Panc1 (cell line): Measurements from ENCODE around the gene CXCR5. TPM values are rescaled to one million over a fixed set of nuclear protein-coding genes. Genes with fewer than 3 reads are reported as not detected.

Experiments
- ATAC-seq: fragments of 200-7000 bp; cut with Tn5 transposase; 2 replicates; pipeline ENCODE4 v1.9.1; 2020; ENCODE audit warnings: mild to moderate bottlenecking, moderate library complexity
- BruUV-seq: library from RNA; stranded (reverse); fragments of 400-500 nt; replicated peaks from 2 replicates; lab custom pipeline; 2021; lab: Mats Ljungman, UMichigan
- CTCF ChIA-PET: fragments of 300-600 bp; sonication (Branson Sonifier 250); formaldehyde crosslinking; loops from one replicate; lab custom pipeline; 2022; ENCODE audit warnings: antibody characterized with exemption; lab: Charles Lee
- POLR2A ChIA-PET: fragments of 300-600 bp; sonication (Branson Sonifier 250); formaldehyde crosslinking; loops from one replicate; lab custom pipeline; 2022; ENCODE audit warnings: antibody characterized with exemption; lab: Charles Lee
- DNase-seq: peaks from one replicate; pipeline ENCODE4 v3.0.0-alpha.2; 2010; ENCODE audit warnings: low read depth, low spot score
- H3K27ac ChIP-seq: 2 replicates; pipeline ENCODE4 v1.5.1; 2011; ENCODE audit warnings: mild to moderate bottlenecking, low read length, inconsistent platforms
- H3K27me3 ChIP-seq: fragments of 200-500 bp; sonication (Bioruptor generic); 2 replicates; pipeline ENCODE4 v1.6.0; 2014; ENCODE audit warnings: low read length, inconsistent platforms; ENCODE audit not compliant: control insufficient read depth, insufficient read depth
- H3K36me3 ChIP-seq: fragments of 200-500 bp; sonication (Bioruptor generic); 2 replicates; pipeline ENCODE4 v1.5.1; 2014; ENCODE audit warnings: inconsistent platforms, mild to moderate bottlenecking, low read length, moderate library complexity; ENCODE audit not compliant: control insufficient read depth, insufficient read depth
- H3K4me1 ChIP-seq: 2 replicates; pipeline ENCODE4 v1.5.1; 2011; ENCODE audit warnings: inconsistent platforms, mild to moderate bottlenecking, low read length, moderate library complexity; ENCODE audit not compliant: control insufficient read depth, insufficient read depth
- H3K4me3 ChIP-seq, 2 experiments: 2 replicates each; pipeline ENCODE4 v1.5.1; 2011 to 2012; ENCODE audit warnings: low read depth in 2 of 2, low read length in 2 of 2, mild to moderate bottlenecking in 2 of 2, inconsistent platforms in 1 of 2, moderate library complexity in 1 of 2
- H3K9me3 ChIP-seq: fragments of 200-500 bp; sonication (Bioruptor generic); 2 replicates; pipeline ENCODE4 v1.5.1; 2014; ENCODE audit warnings: low read depth, mild to moderate bottlenecking, inconsistent platforms, low read length, moderate library complexity; ENCODE audit not compliant: control insufficient read depth, insufficient read depth
- POLR2AphosphoS5 ChIP-seq: IDR thresholded peaks from 2 replicates; pipeline ENCODE4 v1.6.1; 2012; ENCODE audit warnings: mild to moderate bottlenecking, low read depth, low read length, moderate library complexity
- SIN3A ChIP-seq: IDR thresholded peaks from 2 replicates; pipeline ENCODE4 v1.6.1; 2012; ENCODE audit warnings: low read depth, mild to moderate bottlenecking, low read length, moderate library complexity, borderline replicate concordance; ENCODE audit not compliant: insufficient read depth
- TCF7L2 ChIP-seq: IDR thresholded peaks from 2 replicates; pipeline ENCODE4 v1.6.1; 2011; ENCODE audit warnings: mild to moderate bottlenecking, low read depth, low read length, inconsistent platforms
- in situ Hi-C: cut with HindIII; loops from 2 replicates; pipeline ENCODE4 v1.10.0; 2016; ENCODE audit warnings: low sequenced_read_pairs, low pct_unique_long_range_greater_than_20kb
- intact Hi-C: fragments of 100-400 bp; cut with micrococcal nuclease; formaldehyde crosslinking; loops from one replicate; pipeline ENCODE4 v1.10.0; 2022; ENCODE audit not compliant: unreplicated experiment
- total RNA-seq: library from RNA; stranded (reverse); gene quantifications from one replicate; pipeline ENCODE4 v1.2.1, GENCODE V29; 2021; ENCODE audit not compliant: unreplicated experiment
- TF ChIP-seq, protein P1 (sequence below): fragments of 450-650 bp; IDR thresholded peaks from 2 replicates; pipeline ENCODE4 v1.5.1; 2017; ENCODE audit warnings: mild to moderate bottlenecking
- TF ChIP-seq, protein P2 (sequence below), 2 experiments: IDR thresholded peaks; 2 replicates each; pipeline ENCODE4 v1.6.1; 2011 to 2012; ENCODE audit warnings: low read depth in 2 of 2, control low read depth in 1 of 2, low read length in 1 of 2, mild to moderate bottlenecking in 1 of 2, moderate library complexity in 1 of 2; ENCODE audit not compliant: insufficient read depth in 1 of 2

The CXCR5 gene
- total RNA-seq, 1 experiment from 2014 or later, result not detected

DNA sequence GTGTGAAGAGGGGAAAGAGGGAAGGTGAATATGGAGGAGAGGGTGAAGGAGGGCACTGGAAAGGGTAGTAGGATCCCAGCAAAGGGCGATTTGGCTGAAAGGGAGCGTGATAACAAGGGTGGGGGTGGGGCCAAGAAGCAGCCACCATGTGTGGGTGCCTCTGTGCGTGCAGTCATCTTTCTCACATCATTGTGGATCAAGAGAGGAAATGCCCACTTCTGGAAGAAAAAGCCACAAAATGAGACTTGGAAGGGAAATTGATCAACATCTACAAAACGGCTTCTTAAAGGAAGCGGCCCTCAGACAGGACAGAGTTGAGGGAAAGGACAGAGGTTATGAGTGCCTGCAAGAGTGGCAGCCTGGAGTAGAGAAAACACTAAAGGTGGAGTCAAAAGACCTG, 1.2 kb upstream of the CXCR5 start:
- DNase-seq (no peak), ATAC-seq (no peak)
- no peaks in the 10 kb centered on the region for H3K27me3 ChIP-seq
- ChIA-PET POLR2A (no interaction called here), CTCF (no interaction called here)
- TF ChIP-seq TCF7L2 (no peak), POLR2AphosphoS5 (no peak), SIN3A (no peak)
- TF ChIP-seq, protein P1, sequence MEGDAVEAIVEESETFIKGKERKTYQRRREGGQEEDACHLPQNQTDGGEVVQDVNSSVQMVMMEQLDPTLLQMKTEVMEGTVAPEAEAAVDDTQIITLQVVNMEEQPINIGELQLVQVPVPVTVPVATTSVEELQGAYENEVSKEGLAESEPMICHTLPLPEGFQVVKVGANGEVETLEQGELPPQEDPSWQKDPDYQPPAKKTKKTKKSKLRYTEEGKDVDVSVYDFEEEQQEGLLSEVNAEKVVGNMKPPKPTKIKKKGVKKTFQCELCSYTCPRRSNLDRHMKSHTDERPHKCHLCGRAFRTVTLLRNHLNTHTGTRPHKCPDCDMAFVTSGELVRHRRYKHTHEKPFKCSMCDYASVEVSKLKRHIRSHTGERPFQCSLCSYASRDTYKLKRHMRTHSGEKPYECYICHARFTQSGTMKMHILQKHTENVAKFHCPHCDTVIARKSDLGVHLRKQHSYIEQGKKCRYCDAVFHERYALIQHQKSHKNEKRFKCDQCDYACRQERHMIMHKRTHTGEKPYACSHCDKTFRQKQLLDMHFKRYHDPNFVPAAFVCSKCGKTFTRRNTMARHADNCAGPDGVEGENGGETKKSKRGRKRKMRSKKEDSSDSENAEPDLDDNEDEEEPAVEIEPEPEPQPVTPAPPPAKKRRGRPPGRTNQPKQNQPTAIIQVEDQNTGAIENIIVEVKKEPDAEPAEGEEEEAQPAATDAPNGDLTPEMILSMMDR, result no peak
- TF ChIP-seq, protein P2, sequence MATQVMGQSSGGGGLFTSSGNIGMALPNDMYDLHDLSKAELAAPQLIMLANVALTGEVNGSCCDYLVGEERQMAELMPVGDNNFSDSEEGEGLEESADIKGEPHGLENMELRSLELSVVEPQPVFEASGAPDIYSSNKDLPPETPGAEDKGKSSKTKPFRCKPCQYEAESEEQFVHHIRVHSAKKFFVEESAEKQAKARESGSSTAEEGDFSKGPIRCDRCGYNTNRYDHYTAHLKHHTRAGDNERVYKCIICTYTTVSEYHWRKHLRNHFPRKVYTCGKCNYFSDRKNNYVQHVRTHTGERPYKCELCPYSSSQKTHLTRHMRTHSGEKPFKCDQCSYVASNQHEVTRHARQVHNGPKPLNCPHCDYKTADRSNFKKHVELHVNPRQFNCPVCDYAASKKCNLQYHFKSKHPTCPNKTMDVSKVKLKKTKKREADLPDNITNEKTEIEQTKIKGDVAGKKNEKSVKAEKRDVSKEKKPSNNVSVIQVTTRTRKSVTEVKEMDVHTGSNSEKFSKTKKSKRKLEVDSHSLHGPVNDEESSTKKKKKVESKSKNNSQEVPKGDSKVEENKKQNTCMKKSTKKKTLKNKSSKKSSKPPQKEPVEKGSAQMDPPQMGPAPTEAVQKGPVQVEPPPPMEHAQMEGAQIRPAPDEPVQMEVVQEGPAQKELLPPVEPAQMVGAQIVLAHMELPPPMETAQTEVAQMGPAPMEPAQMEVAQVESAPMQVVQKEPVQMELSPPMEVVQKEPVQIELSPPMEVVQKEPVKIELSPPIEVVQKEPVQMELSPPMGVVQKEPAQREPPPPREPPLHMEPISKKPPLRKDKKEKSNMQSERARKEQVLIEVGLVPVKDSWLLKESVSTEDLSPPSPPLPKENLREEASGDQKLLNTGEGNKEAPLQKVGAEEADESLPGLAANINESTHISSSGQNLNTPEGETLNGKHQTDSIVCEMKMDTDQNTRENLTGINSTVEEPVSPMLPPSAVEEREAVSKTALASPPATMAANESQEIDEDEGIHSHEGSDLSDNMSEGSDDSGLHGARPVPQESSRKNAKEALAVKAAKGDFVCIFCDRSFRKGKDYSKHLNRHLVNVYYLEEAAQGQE (IDR thresholded peaks at IDR 0.05; ENCODE audit: insufficient read depth in 1 of 2, low read depth in 2 of 2, low read length in 1 of 2), result no peak
- H3K4me3 ChIP-seq, result no peak overlapping the region
- intact Hi-C loops, result no loop called here
- in situ Hi-C loops, result no loop called here
- H3K36me3 ChIP-seq, result no peaks in the 10 kb centered on the region
- no peaks in the 10 kb centered on the region for H3K9me3 ChIP-seq
- BruUV-seq, result no TSS peak
- peaks cover under 1% of the 10 kb centered on the region for H3K4me1 ChIP-seq
- H3K27ac ChIP-seq, result no peak overlapping the region

DNA sequence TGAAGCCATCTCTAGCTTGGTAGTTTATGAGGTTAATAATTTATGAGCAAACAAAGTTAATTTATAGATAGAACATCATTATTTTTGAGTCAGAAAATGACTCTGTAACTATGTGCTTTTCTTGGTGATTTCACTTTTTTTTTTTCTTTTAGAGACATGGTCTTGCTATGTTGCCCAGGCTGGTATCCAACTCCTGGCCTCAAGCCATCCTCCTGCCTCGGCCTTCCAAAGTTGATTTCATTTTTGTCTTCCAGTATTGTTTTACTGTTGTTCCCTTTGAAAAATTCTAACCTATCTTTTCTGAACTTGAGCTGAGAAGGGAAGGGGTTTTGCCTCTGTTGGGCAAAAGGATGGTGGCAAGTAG, 706 bp upstream of the CXCR5 start:
- Histone ChIP-seq H3K27me3 (no peaks in the 10 kb centered on the region), H3K4me3 (no peak overlapping the region), H3K36me3 (no peaks in the 10 kb centered on the region), H3K27ac (no peak overlapping the region), H3K9me3 (no peaks in the 10 kb centered on the region), H3K4me1 (peaks cover 6% of the 10 kb centered on the region)
- no peak for TF ChIP-seq POLR2AphosphoS5
- no peak for ATAC-seq
- POLR2A ChIA-PET, result no interaction called here
- no TSS peak for BruUV-seq
- in situ Hi-C loops (no loop called here), intact Hi-C loops (no loop called here)
- CTCF ChIA-PET, result no interaction called here
- DNase-seq, result no peak

DNA sequence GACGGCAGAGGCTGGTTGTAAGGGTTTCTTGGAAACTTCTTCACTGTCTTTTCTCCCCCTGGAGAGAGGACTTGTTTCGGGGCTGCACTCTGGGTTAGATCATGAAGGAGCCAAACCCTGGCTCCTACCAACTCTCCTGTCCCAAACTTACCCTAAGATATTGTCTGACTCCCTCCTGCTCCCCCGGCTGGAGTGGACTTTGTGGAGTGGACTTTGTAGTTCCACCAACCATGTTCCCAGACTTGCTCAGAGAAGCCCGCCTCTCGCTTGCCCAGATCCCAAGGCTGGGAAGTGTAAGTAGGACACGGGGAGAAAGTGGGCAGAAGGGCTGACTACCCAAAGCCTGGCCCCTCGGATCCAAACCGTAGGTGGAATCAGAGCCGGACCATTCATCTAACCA, 1.2 kb downstream of the CXCR5 start:
- no peak for DNase-seq
- intact Hi-C loops (no loop called here), in situ Hi-C loops (no loop called here)
- Histone ChIP-seq H3K36me3 (no peaks in the 10 kb centered on the region), H3K4me3 (no peak overlapping the region), H3K27me3 (no peaks in the 10 kb centered on the region), H3K9me3 (no peaks in the 10 kb centered on the region), H3K4me1 (peaks cover 9% of the 10 kb centered on the region), H3K27ac (no peak overlapping the region)
- no TSS peak for BruUV-seq
- CTCF ChIA-PET, result no interaction called here
- no peak for ATAC-seq
- TF ChIP-seq POLR2AphosphoS5 (no peak), SIN3A (no peak), TCF7L2 (no peak)
- TF ChIP-seq, protein P1, result no peak
- TF ChIP-seq, protein P2 (IDR thresholded peaks at IDR 0.05; ENCODE audit: insufficient read depth in 1 of 2, low read depth in 2 of 2, low read length in 1 of 2), result no peak
- POLR2A ChIA-PET, result no interaction called here
